Activated T-cell treated with anti-CD3 and anti-CD28 coated beads, Interleukin-2, amount 50 U/mL, for 48 hours (primary cell): ENCODE measurements around the gene CD96.

Experiments
- DNase-seq, 2 experiments: peaks; one replicate each; pipeline ENCODE4 v3.0.0-alpha.2; 2020

CD96 gene

GRCh38 chr3:111681661-111682426, 139.8 kb downstream of the CD96 start:
- no peak for DNase-seq

GRCh38 chr3:111684640-111685039, 142.6 kb downstream of the CD96 start:
- no peak for DNase-seq

GRCh38 chr3:111688190-111688800, 146.3 kb downstream of the CD96 start:
- DNase-seq = no peak

- DNase-seq = no peak
These were observed 148.2 kb downstream of the CD96 start for GRCh38 chr3:111690242-111690641.

GRCh38 chr3:111691293-111691909, 149.4 kb downstream of the CD96 start:
- no peak for DNase-seq

GRCh38 chr3:111692593-111693552, 150.9 kb downstream of the CD96 start:
- DNase-seq = no peak

GRCh38 chr3:111694471-111694870, 152.5 kb downstream of the CD96 start:
- no peak for DNase-seq

GRCh38 chr3:111695636-111696117, 153.7 kb downstream of the CD96 start:
- no peak for DNase-seq

- no peak for DNase-seq
These were observed 158.1 kb downstream of the CD96 start for GRCh38 chr3:111700054-111700453.

GRCh38 chr3:111701292-111701906, 159.4 kb downstream of the CD96 start:
- no peak for DNase-seq
